HG02798 (cell line): ENCODE measurements around the gene PNN.
"Not testable (repeated sequence)": the region's sequence is repeated elsewhere in the genome, so short reads cannot be mapped to it uniquely, and the experiment has no call there.

Source experiments
- ATAC-seq: cut with Tn5 transposase; IDR thresholded peaks from one replicate; pipeline ENCODE4 v1.9.1; 2021; ENCODE audit warnings: mild to moderate bottlenecking; ENCODE audit not compliant: unreplicated experiment, poor library complexity

Gene PNN

DNA sequence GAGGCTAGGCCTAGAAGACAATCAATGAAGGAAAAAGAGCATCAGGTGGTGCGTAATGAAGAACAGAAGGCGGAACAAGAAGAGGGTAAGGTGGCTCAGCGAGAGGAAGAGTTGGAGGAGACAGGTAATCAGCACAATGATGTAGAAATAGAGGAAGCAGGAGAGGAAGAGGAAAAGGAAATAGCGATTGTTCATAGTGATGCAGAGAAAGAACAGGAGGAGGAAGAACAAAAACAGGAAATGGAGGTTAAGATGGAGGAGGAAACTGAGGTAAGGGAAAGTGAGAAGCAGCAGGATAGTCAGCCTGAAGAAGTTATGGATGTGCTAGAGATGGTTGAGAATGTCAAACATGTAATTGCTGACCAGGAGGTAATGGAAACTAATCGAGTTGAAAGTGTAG, 5.5 kb downstream of the PNN start:
- ATAC-seq: no peak

DNA sequence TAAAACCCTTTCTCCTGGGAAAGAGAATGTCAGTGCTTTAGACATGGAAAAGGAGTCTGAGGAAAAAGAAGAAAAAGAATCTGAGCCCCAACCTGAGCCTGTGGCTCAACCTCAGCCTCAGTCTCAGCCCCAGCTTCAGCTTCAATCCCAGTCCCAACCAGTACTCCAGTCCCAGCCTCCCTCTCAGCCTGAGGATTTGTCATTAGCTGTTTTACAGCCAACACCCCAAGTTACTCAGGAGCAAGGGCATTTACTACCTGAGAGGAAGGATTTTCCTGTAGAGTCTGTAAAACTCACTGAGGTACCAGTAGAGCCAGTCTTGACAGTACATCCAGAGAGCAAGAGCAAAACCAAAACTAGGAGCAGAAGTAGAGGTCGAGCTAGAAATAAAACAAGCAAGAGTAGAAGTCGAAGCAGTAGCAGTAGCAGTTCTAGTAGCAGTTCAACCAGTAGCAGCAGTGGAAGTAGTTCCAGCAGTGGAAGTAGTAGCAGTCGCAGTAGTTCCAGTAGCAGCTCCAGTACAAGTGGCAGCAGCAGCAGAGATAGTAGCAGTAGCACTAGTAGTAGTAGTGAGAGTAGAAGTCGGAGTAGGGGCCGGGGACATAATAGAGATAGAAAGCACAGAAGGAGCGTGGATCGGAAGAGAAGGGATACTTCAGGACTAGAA, 6.1 kb downstream of the PNN start:
- ATAC-seq: no peak

DNA sequence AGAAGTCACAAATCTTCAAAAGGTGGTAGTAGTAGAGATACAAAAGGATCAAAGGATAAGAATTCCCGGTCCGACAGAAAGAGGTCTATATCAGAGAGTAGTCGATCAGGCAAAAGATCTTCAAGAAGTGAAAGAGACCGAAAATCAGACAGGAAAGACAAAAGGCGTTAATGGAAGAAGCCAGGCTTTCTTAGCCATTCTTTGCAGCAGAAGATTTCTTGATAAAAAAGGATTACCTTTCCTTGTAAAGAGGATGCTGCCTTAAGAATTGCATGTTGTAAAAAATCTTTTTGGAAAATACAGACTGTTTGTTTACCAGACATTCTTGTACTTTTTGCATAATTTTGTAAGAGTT, 6.6 kb downstream of the PNN start:
- no peak for ATAC-seq

DNA sequence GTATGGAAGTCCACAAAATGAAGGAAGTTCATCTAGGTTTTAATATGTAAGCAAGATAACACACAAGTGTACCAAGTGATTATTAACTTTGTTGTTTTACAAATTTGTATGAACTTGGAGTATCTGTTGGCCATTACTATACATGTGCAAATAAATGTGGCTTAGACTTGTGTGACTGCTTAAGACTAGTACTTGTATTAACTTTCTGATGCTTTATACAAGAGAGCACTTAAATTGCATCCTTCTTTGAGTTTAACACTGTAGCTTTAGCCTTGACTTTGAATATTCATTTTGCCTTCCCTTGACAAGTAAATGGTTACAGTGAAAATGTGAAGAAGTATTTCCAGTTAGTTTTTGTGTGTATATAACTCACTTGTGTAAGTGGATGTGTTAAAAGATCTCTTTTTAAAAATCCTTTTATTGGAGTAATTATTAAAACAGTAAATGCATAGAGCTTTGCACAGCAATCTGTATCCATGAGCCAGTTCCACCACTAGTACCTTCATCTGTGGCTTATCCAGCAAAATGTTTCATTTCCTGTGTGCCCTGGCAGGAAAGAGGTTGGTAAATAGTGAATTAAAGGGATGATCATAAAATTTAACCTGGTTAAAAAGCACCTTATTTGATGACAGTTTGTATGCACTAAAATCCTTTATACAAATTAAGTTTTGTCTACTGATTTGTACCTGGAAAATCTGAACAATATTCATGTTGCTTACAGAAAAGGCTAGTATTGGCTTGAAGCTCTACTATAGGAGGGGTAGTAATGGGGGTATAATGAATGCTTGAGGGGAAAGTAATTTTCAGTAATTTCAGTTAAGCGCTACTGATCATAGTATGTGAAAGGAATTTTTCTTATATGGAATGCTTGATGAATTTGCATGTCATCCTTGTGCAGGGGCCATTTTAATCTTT, 8.0 kb downstream of the PNN start:
- ATAC-seq: no peak

DNA sequence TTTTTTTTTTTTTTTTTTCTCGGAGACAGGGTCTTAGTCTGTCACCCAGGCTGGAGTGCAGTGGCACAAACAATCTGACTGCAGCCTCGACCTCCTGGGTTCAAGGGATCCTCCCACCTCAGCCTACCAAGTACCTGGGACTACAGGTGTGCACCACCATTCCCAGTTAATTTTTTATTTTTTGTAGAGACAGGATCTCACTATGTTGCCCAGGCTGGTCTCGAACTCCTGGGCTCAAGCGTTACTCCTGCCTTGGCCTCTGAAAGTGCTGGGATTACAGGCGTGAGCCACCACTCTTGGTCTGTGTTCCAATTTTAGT, 8.6 kb downstream of the PNN start:
- not testable (repeated sequence) for ATAC-seq

DNA sequence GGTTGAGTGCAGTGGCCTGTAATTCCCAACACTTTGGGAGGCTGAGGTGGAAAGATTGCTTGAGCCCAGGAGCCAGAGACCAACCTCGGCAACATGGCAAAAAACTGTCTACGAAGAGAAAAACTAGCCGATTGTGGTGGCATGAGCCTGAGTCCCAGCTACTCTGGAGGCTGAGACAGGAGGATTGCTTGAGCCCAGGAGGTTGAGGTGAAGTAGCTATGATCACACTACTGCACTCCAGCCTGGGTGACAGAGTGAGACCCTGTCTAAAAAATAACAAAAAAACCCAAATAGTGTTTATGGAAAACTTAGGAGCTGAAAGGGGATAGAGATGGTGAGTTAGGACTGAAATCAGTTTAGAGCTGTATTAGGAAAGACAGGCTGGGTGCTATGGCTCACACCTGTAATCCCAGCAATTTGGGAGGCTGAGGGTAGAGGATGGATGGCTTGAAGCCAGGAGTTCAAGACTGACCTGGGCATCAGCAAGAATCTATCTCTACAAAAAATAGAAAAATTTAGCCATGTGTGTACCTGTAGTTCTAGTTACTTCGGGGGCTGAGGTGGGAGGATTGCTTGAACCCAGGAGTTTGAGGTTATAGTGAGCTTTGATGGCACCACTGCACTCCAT, 9.7 kb downstream of the PNN start:
- no peak for ATAC-seq

DNA sequence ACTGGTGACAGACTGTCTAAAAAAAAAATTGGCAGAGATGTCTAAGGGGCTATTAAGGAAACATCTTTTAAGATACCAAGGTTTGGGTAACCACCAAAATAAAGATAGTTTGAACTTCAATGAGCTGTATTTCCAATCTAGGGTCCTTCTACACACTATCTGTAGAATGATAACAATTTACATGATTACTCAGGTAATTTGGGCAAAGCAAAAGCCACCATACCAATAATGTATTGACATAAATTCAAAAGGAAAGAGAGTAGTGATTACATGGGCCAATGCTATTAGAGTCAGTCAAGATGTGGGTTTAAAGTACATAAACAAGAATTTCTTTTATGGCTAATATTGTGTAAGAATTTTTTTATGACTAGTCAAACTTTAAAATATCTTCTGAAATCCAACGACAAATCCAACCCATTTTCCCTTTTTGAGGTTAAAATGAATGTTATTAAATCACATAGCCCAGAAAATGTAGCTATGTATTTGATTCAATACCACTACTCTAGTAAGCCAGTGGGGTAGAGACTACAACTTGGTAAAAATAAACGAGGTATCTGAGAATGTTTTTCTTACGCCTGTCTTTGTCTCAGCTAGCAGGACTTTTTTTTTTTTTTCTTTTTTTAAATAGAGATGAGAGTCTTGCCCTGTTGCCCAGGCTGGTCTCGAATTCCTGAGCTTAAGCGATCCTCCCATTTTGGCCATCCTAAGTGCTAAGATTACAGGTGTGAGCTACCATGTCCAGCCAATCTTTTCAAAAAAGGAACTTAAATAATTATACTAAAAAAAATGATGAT, 10.4 kb downstream of the PNN start:
- no peak for ATAC-seq

DNA sequence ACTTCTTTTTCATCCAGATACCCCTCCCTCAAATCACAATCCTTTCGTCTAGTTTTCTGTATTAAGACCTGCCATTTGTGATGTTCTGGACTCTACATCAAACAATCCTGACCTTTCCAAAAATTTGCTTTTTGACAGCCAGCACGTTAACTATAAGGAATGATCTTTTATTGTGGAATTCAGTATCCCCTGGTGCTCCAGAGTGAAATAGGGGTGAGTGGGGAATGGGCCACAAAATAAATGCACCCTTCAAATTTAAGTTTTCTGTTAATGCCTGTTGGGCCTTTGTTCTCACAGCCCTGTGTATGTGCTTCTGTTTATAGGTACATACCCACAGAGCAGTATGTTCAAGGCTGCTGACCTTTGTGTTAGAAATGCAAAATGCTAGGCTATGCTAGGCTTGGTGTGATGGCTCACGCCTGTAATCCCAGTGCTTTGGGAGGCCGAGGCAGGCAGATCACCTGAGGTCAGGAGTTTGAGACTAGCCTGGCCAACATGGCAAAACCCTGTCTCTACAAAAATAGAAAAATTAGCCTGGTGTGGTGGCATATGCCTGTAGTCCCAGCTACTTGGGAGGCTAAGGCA, 12.0 kb downstream of the PNN start:
- ATAC-seq: no peak

DNA sequence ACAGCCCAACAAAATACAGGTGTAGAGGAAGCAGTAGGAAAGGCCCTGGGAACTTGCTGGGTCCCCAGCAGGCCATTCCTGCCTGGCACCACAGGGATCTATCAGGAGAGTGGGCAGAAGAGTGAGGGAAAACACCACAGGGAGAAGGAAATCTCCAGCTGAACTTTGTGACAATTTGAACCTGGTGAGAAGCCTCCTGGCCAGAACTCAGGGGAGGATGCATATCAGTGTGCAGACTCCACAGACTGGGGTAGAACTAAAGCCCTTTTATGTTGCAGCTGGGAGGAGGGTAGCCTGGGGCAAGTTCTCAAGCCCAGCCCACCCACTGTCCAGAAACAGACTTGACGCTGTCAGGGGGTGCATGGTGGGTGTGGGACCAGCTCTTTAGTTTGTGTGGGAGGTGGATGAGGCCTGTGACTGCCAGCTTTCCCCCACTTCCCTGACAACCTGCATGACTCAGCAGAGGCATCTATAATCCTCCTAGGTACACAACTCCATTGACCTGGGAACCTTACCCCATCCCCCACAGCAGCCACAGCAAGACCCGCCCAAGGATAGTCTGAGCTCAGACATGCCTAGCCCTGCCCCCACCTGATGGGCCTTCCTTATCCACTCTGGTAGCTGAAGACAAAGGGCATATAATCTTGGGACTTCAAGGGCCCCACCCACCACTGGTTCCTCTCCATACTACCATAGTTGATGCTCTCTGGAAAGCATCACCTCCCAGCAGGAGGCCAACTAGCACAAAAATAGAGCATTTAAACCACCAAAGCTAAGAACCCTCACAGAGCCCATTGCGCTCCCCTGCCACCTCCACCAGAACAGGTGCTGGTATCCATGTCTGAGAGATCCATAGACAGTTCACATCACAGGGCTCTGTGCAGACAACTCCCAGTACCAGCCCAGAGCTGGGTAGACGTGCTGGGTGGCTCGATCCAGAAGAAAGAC, 28.9 kb downstream of the PNN start:
- no peak for ATAC-seq

DNA sequence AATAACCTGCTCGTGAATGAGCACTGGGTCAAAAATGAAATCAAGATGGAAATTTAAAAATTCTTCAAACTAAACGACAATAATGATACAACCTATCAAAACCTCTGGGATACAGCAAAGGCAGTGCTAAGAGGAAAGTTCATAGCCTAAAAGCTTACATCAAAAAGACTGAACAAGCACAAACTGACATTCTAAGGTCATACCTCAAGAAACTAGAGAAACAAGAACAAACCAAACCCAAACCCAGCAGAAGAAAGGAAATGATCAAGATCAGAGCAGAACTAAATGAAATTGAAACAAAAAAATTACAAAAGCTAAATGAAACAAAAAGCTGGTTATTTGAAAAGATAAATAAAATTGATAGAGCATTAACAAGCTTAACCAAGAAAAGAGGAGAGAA, 32.4 kb downstream of the PNN start:
- ATAC-seq: not testable (repeated sequence)

DNA sequence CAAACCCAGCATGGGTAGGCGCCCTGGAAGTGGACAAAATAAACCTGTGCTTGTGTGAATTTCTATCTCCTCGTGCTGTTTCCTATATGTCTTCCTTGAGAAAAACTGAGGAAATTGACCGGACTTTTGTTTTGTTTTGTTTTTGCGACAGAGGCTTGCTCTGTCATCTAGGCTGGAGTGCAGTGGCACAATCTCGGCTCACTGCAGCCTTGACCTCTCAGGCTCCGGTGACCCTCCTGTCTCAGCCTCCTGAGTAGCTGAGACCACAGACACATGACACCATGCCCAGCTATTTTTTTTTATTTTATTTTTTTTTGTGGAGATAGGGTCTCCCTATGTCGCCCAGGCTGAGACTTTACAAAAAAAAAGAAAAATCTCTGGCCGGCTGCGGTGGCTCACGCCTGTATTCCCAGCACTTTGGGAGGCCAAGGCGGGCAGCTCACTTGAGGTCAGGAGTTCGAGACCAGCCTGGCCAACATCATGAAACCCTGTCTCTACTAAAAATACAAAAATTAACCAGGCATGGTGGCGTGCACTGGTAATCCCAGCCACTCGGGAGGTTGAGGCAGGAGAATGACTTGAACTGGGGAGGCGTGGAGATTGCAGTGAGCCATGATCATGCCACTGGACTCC, 36.2 kb downstream of the PNN start:
- no peak for ATAC-seq

DNA sequence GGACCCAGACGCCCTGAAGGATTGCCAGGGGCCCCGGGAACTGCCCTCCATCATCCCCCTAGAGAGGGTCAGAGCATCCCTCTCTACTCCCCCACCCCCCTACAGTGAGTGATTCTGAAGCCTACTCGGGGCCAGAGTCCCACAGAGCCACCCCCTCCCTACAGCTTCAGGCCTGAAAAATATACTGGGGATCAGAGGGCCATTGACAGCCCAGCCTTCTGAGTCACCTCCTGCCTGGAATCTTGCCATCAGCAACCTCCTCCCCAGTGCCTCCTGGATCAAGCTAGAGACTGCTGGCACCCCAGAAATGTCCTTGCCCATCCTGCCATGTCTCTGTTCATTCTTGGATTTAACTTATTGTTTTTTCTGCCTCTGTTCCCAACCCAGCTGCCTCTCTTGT, 37.0 kb downstream of the PNN start:
- ATAC-seq: no peak

DNA sequence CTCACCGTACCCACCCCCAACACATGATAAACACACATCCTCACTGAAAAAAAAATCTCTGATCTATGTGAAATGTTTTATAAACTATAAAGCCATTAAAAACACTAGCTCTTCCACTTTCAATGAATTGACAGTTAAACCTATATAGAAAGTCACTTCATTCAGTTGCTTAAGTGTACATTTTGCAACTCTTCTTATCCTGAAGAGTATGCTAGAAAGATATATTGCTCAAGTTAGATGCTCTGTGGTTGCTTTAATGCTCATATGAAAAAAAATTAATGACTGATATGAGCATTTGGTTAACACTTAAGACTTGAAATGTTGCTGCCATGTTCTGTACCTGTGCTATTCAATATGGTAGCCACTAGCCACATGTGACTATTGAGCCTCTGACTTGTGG, 37.6 kb downstream of the PNN start:
- ATAC-seq: no peak

DNA sequence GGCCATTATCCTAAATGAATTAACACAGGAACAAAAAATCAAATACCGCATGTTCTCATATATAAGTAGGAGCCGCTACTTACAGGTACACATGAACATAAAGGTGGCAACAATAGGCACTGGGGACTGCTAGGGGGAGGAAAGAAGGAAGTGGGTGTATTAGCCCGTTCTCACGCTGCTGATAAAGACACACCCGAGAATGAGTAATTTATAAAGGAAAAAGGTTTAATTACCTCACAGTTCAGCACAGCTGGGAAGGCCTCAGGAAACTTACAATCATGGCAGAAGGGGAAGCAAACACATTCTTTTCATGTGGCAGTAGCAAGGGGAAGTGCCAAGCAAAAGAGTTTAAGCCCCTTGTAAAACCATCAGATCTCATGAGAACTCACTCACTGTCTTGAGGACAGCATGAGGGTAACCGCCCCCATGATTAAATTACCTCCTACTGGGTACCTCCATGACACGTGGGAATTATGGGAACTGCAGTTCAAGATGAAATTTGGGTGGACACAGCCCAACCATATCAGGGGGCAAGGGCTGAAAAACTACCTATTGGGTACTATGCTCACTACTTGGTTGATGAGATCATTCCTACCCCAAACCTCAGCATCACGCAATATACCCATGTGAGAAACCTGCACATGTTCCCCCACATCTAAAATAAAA, 42.3 kb downstream of the PNN start:
- ATAC-seq: no peak

DNA sequence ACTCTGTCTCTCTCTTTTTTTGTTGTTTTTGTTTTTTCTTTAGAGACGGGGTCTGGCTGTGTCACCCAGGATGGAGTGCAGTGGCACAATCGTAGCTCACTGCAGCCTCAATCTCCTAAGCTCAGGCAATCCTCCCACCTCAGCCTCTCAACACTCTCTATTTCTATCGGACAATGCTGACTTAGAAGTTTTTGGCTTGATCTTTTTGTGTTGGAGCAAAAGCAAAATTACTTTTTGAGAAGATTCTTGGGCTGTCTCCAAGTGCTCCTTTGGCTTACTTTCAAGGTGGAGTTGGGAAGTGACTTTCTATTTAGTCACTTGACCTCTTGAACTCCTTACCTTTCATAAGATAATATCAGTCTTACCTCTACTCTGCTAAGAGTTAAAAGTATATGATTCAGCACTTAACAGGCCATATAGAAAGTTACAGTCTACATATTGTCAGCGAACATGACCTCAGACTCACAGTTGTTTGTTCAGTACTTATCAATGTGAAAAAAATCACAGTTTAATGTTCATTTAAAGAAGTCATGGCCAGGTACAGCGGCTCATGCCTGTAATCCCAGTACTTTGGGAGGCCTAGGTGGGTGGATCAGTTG, 43.2 kb downstream of the PNN start:
- no peak for ATAC-seq

DNA sequence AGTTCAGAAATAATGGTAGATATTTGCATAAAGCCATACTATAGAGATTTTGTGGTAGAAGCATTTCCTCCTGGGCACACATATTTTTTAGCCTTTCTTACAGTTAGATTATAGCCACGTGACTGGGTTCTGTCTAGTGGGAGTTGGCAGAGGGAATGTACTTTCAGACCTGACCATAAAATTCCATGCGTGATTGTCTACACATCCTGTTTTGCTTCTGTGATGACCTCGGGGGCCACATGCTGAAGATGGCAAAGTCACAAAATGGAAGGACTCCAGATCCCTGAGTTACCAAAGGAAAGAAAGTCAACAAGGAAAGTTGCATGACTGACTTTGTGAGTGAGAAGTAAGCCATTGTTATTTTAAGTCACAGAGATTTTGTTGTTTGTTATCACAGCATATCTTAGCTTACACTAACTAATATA, 44.0 kb downstream of the PNN start:
- ATAC-seq: no peak

DNA sequence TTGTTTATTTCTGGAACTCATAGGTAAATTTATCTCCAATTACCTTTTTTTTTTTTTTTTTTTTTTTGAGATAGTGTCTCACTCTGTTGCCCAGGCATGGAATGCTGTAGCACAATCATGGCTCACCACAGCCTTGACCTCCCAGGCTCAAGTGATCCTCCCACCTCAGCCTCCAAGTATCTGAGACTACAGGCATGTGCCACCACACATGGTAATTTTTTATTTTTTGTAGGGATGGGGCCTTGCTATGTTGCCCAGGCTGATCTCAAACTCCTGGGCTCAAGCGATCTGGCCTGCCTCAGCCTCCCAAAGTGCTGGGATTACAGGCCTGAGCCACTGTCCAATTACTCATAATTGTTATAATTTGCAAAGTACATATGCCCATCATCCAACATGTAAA, 45.4 kb downstream of the PNN start:
- ATAC-seq: not testable (repeated sequence)

DNA sequence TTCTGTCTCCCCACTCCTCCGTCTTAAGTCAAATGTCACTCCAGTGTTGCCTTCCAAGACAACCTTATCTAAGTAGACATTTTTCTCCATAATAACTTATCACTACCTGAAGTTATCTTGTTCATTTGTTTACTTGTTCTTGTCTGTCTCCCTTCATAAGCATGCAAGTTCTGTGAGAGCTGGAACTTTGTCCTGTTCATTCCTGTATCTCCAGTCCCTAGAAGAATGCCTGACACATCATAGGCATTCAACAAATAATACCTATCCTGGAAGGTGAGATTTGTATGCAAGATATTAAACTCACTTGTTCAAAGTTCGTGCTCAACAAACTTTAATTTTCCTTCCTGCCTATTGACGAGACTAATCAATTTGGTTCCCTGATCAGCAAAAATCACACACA, 53.0 kb downstream of the PNN start:
- no peak for ATAC-seq
